ENCODE measurements around the gene HIBADH. TPM values are rescaled to one million over a fixed set of nuclear protein-coding genes. Genes with fewer than 3 reads are reported as not detected.

Gene HIBADH
- total RNA-seq, result 33.7 TPM

GRCh38 chr7:27662490-27663205 is at the start of gene HIBADH:
Gene HIBADH (minus strand): TSS chr7:27662883. CDS start chr7:27662788, 95 bp downstream.
- intact Hi-C loops (cut with DNase I), result no loop called here
- peak; percentile 99 for ATAC-seq
- DNase-seq (ENCODE audit: low spot score), result peak; percentile 98

- intact Hi-C loops (cut with DNase I), result no loop called here
- DNase-seq (ENCODE audit: low spot score), result no peak
- no peak for ATAC-seq
Observed at GRCh38 chr7:27712217-27712616, 49.5 kb upstream of the HIBADH start.

- DNase-seq (ENCODE audit: low spot score) (no peak), ATAC-seq (no peak)
- intact Hi-C loops (cut with DNase I), result no loop called here
Observed at GRCh38 chr7:27709137-27710075, 46.7 kb upstream of the HIBADH start.

GRCh38 chr7:27708485-27708884 is 45.8 kb upstream of the HIBADH start:
- no peak for DNase-seq (ENCODE audit: low spot score)
- ATAC-seq, result no peak
- intact Hi-C loops (cut with DNase I), result no loop called here

GRCh38 chr7:27705200-27705594 is 42.5 kb upstream of the HIBADH start:
- no peak for ATAC-seq

GRCh38 chr7:27704422-27705199 is 41.9 kb upstream of the HIBADH start:
- DNase-seq (ENCODE audit: low spot score) (no peak), ATAC-seq (no peak)
- intact Hi-C loops (cut with DNase I), result no loop called here

More at GRCh38 chr7:27705200-27705594, 42.5 kb upstream of the HIBADH start:
- intact Hi-C loops (cut with DNase I), result no loop called here
- no peak for DNase-seq (ENCODE audit: low spot score)

GRCh38 chr7:27703181-27703580 is 40.5 kb upstream of the HIBADH start:
- ATAC-seq (no peak), DNase-seq (ENCODE audit: low spot score) (no peak)
- intact Hi-C loops (cut with DNase I), result no loop called here

GRCh38 chr7:27700501-27700900 is 37.8 kb upstream of the HIBADH start:
- DNase-seq (ENCODE audit: low spot score) (no peak), ATAC-seq (no peak)
- intact Hi-C loops (cut with DNase I), result no loop called here

GRCh38 chr7:27699751-27700150 is 37.1 kb upstream of the HIBADH start:
- ATAC-seq, result no peak
- intact Hi-C loops (cut with DNase I), result no loop called here

GRCh38 chr7:27697861-27698430 is 35.3 kb upstream of the HIBADH start:
- intact Hi-C loops (cut with DNase I), result no loop called here
- ATAC-seq, result peak; percentile 51
- no peak for DNase-seq (ENCODE audit: low spot score)

More at GRCh38 chr7:27699751-27700150, 37.1 kb upstream of the HIBADH start:
- no peak for DNase-seq (ENCODE audit: low spot score)

- intact Hi-C loops (cut with DNase I), result no loop called here
- DNase-seq (ENCODE audit: low spot score), result no peak
- no peak for ATAC-seq
Observed at GRCh38 chr7:27695096-27695495, 32.4 kb upstream of the HIBADH start.

- intact Hi-C loops (cut with DNase I), result no loop called here
- no peak for DNase-seq (ENCODE audit: low spot score)
- ATAC-seq, result peak; percentile 82
Observed at GRCh38 chr7:27693794-27694193, 31.1 kb upstream of the HIBADH start.

- no peak for ATAC-seq
- DNase-seq (ENCODE audit: low spot score), result no peak
- intact Hi-C loops (cut with DNase I), result no loop called here
Observed at GRCh38 chr7:27690649-27691048, 28.0 kb upstream of the HIBADH start.

GRCh38 chr7:27689591-27690164 is 27.0 kb upstream of the HIBADH start:
- intact Hi-C loops (cut with DNase I), result no loop called here
- ATAC-seq (no peak), DNase-seq (ENCODE audit: low spot score) (no peak)

GRCh38 chr7:27689150-27689549 is 26.5 kb upstream of the HIBADH start:
- ATAC-seq (no peak), DNase-seq (ENCODE audit: low spot score) (no peak)
- intact Hi-C loops (cut with DNase I), result no loop called here

- no peak for DNase-seq (ENCODE audit: low spot score)
- no peak for ATAC-seq
- intact Hi-C loops (cut with DNase I), result no loop called here
Observed at GRCh38 chr7:27688646-27689045, 26.0 kb upstream of the HIBADH start.

GRCh38 chr7:27688056-27688455 is 25.4 kb upstream of the HIBADH start:
- ATAC-seq, result no peak

GRCh38 chr7:27686315-27686714 is 23.6 kb upstream of the HIBADH start:
- intact Hi-C loops (cut with DNase I), result no loop called here
- ATAC-seq (no peak), DNase-seq (ENCODE audit: low spot score) (no peak)

More at GRCh38 chr7:27688056-27688455, 25.4 kb upstream of the HIBADH start:
- no peak for DNase-seq (ENCODE audit: low spot score)
- intact Hi-C loops (cut with DNase I), result no loop called here

GRCh38 chr7:27685893-27686292 is 23.2 kb upstream of the HIBADH start:
- no peak for ATAC-seq
- no peak for DNase-seq (ENCODE audit: low spot score)
- intact Hi-C loops (cut with DNase I), result no loop called here
